Heart left ventricle (tissue), 16 donors: ENCODE results near the gene KRTAP10-6. TPM values are rescaled to one million over a fixed set of nuclear protein-coding genes. Genes with fewer than 3 reads are reported as not detected.

Source experiments
- ATAC-seq, 4 donors: fragments of 200-7000 bp; cut with Tn5 transposase; one replicate each; pipeline ENCODE4 v1.9.1; 2020 to 2022; ENCODE audit warnings: moderate library complexity in 4 of 4, mild to moderate bottlenecking in 3 of 4, moderate number of reproducible peaks in 1 of 4
- DNase-seq, 5 donors: peaks; one replicate each; pipeline ENCODE4 v3.0.0-alpha.2; 2020
- H3K27ac ChIP-seq, 12 donors: fragments of 200-600 bp; sonication (generic) in 4 of 12; one replicate each; pipeline versions ENCODE4 v1.5.0 to v1.8.0; 2016 to 2022; ENCODE audit warnings: mild to moderate bottlenecking in 2 of 12
- H3K27me3 ChIP-seq, 9 donors: fragments of 200-600 bp; sonication (generic) in 2 of 9; one replicate each; pipeline versions ENCODE4 v1.5.1 to v1.8.0; 2016 to 2022; ENCODE audit warnings: mild to moderate bottlenecking in 3 of 9
- H3K36me3 ChIP-seq, 9 donors: fragments of 200-600 bp; sonication (generic) in 2 of 9; one replicate each; pipeline versions ENCODE4 v1.5.0 to v1.8.0; 2018 to 2022; ENCODE audit warnings: mild to moderate bottlenecking in 2 of 9
- H3K4me1 ChIP-seq, 12 donors: fragments of 200-600 bp; sonication (generic) in 4 of 12; one replicate each; pipeline versions ENCODE4 v1.5.0 to v1.8.0; 2016 to 2022; ENCODE audit warnings: mild to moderate bottlenecking in 3 of 12
- H3K4me3 ChIP-seq, 12 donors: fragments of 200-600 bp; sonication (generic) in 4 of 12; one replicate each; pipeline versions ENCODE4 v1.5.0 to v1.8.0; 2017 to 2022; ENCODE audit warnings: mild to moderate bottlenecking in 9 of 12, moderate library complexity in 4 of 12
- H3K9me3 ChIP-seq, 12 donors: fragments of 200-600 bp; sonication (generic) in 4 of 12; one replicate each; pipeline versions ENCODE4 v1.5.0 to v1.8.0; 2016 to 2022; ENCODE audit warnings: mild to moderate bottlenecking in 1 of 12
- CTCF ChIP-seq, 12 donors: fragments of 200-600 bp; sonication (generic) in 4 of 12; IDR thresholded peaks; one replicate each; pipeline versions ENCODE4 v1.5.0 to v1.8.0; 2018 to 2022; ENCODE audit warnings: antibody characterized with exemption in 12 of 12, mild to moderate bottlenecking in 5 of 12
- POLR2A ChIP-seq, 2 donors: fragments of 450-650 bp; IDR thresholded peaks; one replicate each; pipeline ENCODE4 v1.6.1; 2017; ENCODE audit warnings: antibody characterized with exemption in 2 of 2, mild to moderate bottlenecking in 2 of 2, moderate library complexity in 2 of 2
- WGBS, 4 donors: extraction: QIAGEN DNeasy Blood & Tissue Kit in 2 of 4; methylation state at CpG; one replicate each; pipeline versions ENCODE4 v1.1.5 to v1.1.7; 2013 to 2018; 5-methylcytosine and 5-hydroxymethylcytosine counted together
- intact Hi-C, 10 donors: fragments of 100-400 bp; cut with DNase I; formaldehyde crosslinking; loops; one replicate each; pipeline versions ENCODE4 v1.11.1 to v1.14.2; 2022
- polyA plus RNA-seq, 2 donors: library from polyadenylated mRNA; stranded (reverse); fragments of 200-250 nt; gene quantifications; one replicate each; pipeline ENCODE4 v1.2.3, GENCODE V29; 2013
- total RNA-seq, 9 donors: library from RNA; depleted of rRNA in 2 of 9; stranded (reverse); fragments of >200 nt in 2 of 9; fragmentation: NEBNext Ultra II Directional in 3 of 9; extraction: Animal tissue kit (Norgen Biotek cat#: 25700) in 3 of 9; gene quantifications; one replicate each; pipeline versions ENCODE4 v1.1.0 to v1.2.4, GENCODE V29; 2016 to 2023
- donor health status: ischemic (EF 13 %, LVEDD 7.1; RV severe dilation, severe dysfunction).
- donor health status: healthy with polysubstance abuse.
- donor health status: DM: no; HTN: yes; CAD: no.
- donor health status: DM: no; HTN: no; CAD: no.
- donor health status: ischemic (EF 25% LVEDD 6.9; RV normal size, moderate dysfunction).
- donor health status: ischemic (EF 25% LVEDD 5.7; RV mildly dilated, moderate dysfunction).
- donor health status: healthy.
- donor health status: DM: yes; HTN: yes; CAD: no.
- donor health status: ischemic (EF 35%, LVEDD 5.7; RV mildly dilated, moderate dysfunction).
- donor health status: nonischemic (EF 11% LVEDD 7.7; RV severe dilation, severe dysfunction).
- donor health status: DM: yes; HTN: yes; CAD: no.
- donor health status: PGD.
- donor health status: ischemic (EF 29% LVEDD 5.4; RV normal size, mild dysfunction).
- donor health status: nonischemic (EF 23%, LVEDD 6.1; RV moderate dilation, normal function).

KRTAP10-6 gene
- total and polyA plus RNA-seq, 11 donors = not detected

DNA sequence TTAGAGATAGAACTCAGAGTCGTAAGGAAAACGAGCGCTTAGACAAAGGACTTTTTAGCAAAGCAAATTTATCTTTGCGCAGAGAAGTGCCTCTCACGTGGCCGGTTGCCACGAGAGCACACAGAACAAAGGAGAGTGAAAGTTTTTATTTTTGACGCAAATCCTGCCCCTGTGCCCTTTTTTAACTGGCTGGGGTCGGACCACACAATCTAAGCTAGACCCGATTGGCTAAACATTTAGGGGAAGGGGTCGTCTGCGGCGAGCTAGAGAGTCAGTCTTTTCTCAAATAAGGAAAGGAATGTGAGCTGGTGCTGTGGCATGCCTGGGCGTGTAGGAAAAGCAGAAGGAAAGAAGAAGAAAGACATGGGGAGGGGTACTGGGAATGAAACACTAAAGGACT is 43.4 kb downstream of the KRTAP10-6 start:
- no peak for TF ChIP-seq CTCF (IDR thresholded peaks at IDR 0.05)
- TF ChIP-seq POLR2A (IDR thresholded peaks at IDR 0.05) = no peak
- no peak overlapping the region for H3K4me3 ChIP-seq
- WGBS, 4 donors = 36 to 48% (median 41%) methylated on average over 14 of the region's 14 CpGs
- ATAC-seq (no peak), DNase-seq (no peak)
- H3K9me3 ChIP-seq = peaks cover 0 to 24% (median 3%) of the 10 kb centered on the region in 12 donors
- H3K27ac ChIP-seq = no peak overlapping the region
- H3K27me3 ChIP-seq = peaks cover 0 to 34% (median 2%) of the 10 kb centered on the region in 9 donors
- no peaks in the 10 kb centered on the region for H3K36me3 ChIP-seq
- no peaks in the 10 kb centered on the region for H3K4me1 ChIP-seq
- intact Hi-C loops = no loop called here

GRCh38 chr21:44548381-44548780 is 43.9 kb downstream of the KRTAP10-6 start:
- ATAC-seq = no peak
- TF ChIP-seq CTCF (IDR thresholded peaks at IDR 0.05) (no peak), POLR2A (IDR thresholded peaks at IDR 0.05) (no peak)
- no peaks in the 10 kb centered on the region for H3K4me1 ChIP-seq
- no peak for DNase-seq
- intact Hi-C loops = no loop called here
- WGBS, 4 donors = 67 to 70% (median 68%) methylated on average over 13 of the region's 13 CpGs
- H3K27me3 ChIP-seq = peaks cover 0 to 33% (median 2%) of the 10 kb centered on the region in 9 donors
- peaks cover 0 to 29% (median 3%) of the 10 kb centered on the region in 12 donors for H3K9me3 ChIP-seq
- H3K4me3 ChIP-seq = no peak overlapping the region
- H3K36me3 ChIP-seq = no peaks in the 10 kb centered on the region
- H3K27ac ChIP-seq = no peak overlapping the region

GRCh38 chr21:44547656-44548331 is 44.5 kb downstream of the KRTAP10-6 start:
- peaks cover 0 to 35% (median 4%) of the 10 kb centered on the region in 12 donors for H3K9me3 ChIP-seq
- H3K27me3 ChIP-seq = peaks cover 0 to 31% (median 0%) of the 10 kb centered on the region in 9 donors
- ATAC-seq (no peak), DNase-seq (no peak)
- H3K4me1 ChIP-seq = no peaks in the 10 kb centered on the region
- intact Hi-C loops = no loop called here
- WGBS, 4 donors = 45 to 61% (median 53%) methylated on average over 5 of the region's 5 CpGs
- H3K4me3 ChIP-seq = no peak overlapping the region
- no peaks in the 10 kb centered on the region for H3K36me3 ChIP-seq
- peak overlapping the region in 1 of 12 donors; percentile 43 for H3K27ac ChIP-seq
- TF ChIP-seq POLR2A (IDR thresholded peaks at IDR 0.05) (no peak), CTCF (IDR thresholded peaks at IDR 0.05) (no peak)

GRCh38 chr21:44544566-44544965 is 47.7 kb downstream of the KRTAP10-6 start:
- no peak overlapping the region for H3K27ac ChIP-seq
- H3K4me1 ChIP-seq = no peaks in the 10 kb centered on the region
- H3K36me3 ChIP-seq = no peaks in the 10 kb centered on the region
- peak in 1 of 5 donors; percentile 20 for DNase-seq
- peaks cover 0 to 30% (median 0%) of the 10 kb centered on the region in 9 donors for H3K27me3 ChIP-seq
- peaks cover 0 to 45% (median 6%) of the 10 kb centered on the region in 12 donors for H3K9me3 ChIP-seq
- WGBS, 4 donors = 72 to 74% (median 73%) methylated on average over 3 of the region's 3 CpGs
- ATAC-seq = no peak
- no peak overlapping the region for H3K4me3 ChIP-seq
- intact Hi-C loops = no loop called here
- no peak for TF ChIP-seq CTCF (IDR thresholded peaks at IDR 0.05)
- no peak for TF ChIP-seq POLR2A (IDR thresholded peaks at IDR 0.05)
